Lung (tissue), 12 donors: ENCODE data around the gene PCMT1. TPM values are rescaled to one million over a fixed set of nuclear protein-coding genes. Genes with fewer than 3 reads are reported as not detected.

Source experiments
- ATAC-seq: fragments of 200-7000 bp; cut with Tn5 transposase; one replicate; pipeline ENCODE4 v1.9.1; 2020; ENCODE audit warnings: moderate number of reproducible peaks; ENCODE audit not compliant: insufficient read depth, low FRiP score
- DNase-seq, 3 donors: peaks; one replicate each; pipeline ENCODE4 v3.0.0-alpha.2; 2013 to 2017
- H3K27ac ChIP-seq, 2 donors: one replicate each; pipeline ENCODE4 v1.5.1; 2013; ENCODE audit warnings: mild to moderate bottlenecking in 2 of 2, moderate library complexity in 2 of 2, control low read depth in 1 of 2, inconsistent platforms in 1 of 2, low read depth in 1 of 2, low read length in 1 of 2
- H3K27me3 ChIP-seq, 3 donors: one replicate each; pipeline ENCODE4 v1.5.1; 2013; ENCODE audit warnings: low read length in 2 of 3; ENCODE audit not compliant: control insufficient read depth in 3 of 3, insufficient read depth in 3 of 3
- H3K36me3 ChIP-seq, 4 donors: one replicate each; pipeline ENCODE4 v1.5.1; 2013; ENCODE audit warnings: low read length in 4 of 4, mild to moderate bottlenecking in 1 of 4, moderate library complexity in 1 of 4; ENCODE audit not compliant: control insufficient read depth in 4 of 4, insufficient read depth in 4 of 4
- H3K4me1 ChIP-seq, 5 donors: one replicate each; pipeline ENCODE4 v1.5.1; 2013; ENCODE audit warnings: low read length in 5 of 5, mild to moderate bottlenecking in 2 of 5, moderate library complexity in 1 of 5; ENCODE audit not compliant: control insufficient read depth in 5 of 5, insufficient read depth in 5 of 5
- H3K4me3 ChIP-seq: one replicate; pipeline ENCODE4 v1.5.1; 2013; ENCODE audit warnings: mild to moderate bottlenecking, control low read depth, moderate library complexity
- H3K9ac ChIP-seq, 2 donors: one replicate each; pipeline ENCODE4 v1.5.1; 2013; ENCODE audit warnings: low read length in 2 of 2, control low read depth in 1 of 2; ENCODE audit not compliant: insufficient read depth in 1 of 2
- H3K9me3 ChIP-seq, 4 donors: one replicate each; pipeline ENCODE4 v1.5.1; 2013; ENCODE audit warnings: low read length in 3 of 4, mild to moderate bottlenecking in 1 of 4, moderate library complexity in 1 of 4; ENCODE audit not compliant: control insufficient read depth in 4 of 4, insufficient read depth in 3 of 4
- WGBS, 2 donors: extraction: QIAGEN DNeasy Blood & Tissue Kit; methylation state at CpG; one replicate each; pipeline ENCODE4 v1.1.7; 2013; 5-methylcytosine and 5-hydroxymethylcytosine counted together
- polyA plus RNA-seq, 2 donors: library from polyadenylated mRNA; stranded (reverse); fragments of 200-250 nt; gene quantifications; one replicate each; pipeline ENCODE4 v1.2.1, GENCODE V29; 2013
- total RNA-seq, 2 donors: library from RNA; depleted of rRNA in 1 of 2; stranded (reverse); fragments of >200 nt in 1 of 2; gene quantifications; one replicate each; pipeline ENCODE4 v1.2.1, GENCODE V29; 2014 to 2021
- TF ChIP-seq, protein P1 (sequence below): IDR thresholded peaks from 2 replicates; pipeline ENCODE4 v1.5.1; 2012; ENCODE audit warnings: mild to moderate bottlenecking; ENCODE audit errors: control extremely low read depth, extremely low read depth
- donor health status: control.
- donor health status: control.
- donor health status: Bipolar disorder and iron deficiency.
- donor health status: healthy.
- donor health status: DM: yes; HTN: yes; CAD: no.

PCMT1 gene
- total and polyA plus RNA-seq, 4 donors, result 32.6 to 91.2 (median 61.1) TPM

DNA sequence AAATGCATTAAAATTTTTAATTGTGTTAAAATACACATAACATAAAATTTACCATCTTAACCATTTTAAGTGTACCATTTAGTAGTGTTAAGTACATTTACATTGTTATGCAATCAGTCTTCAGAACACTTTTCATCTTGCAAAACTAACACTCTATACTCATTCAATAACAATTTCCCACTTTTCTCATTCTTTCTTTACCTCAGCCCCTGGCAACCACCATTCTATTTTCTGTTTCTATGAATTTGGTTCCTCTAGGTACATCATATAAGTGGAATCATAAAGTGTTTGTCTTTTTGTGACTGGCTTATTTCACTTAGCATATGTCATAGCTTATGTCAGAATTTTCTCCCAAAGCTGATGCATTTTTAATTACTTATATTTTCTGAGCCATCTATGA is 32.2 kb downstream of the PCMT1 start:
- H3K4me3 ChIP-seq, result no peak overlapping the region
- no peak overlapping the region for H3K27ac ChIP-seq
- ATAC-seq (peak; percentile 37), DNase-seq (peak in 1 of 3 donors; percentile 4)
- peaks cover 4 to 12% (median 9%) of the 10 kb centered on the region in 4 donors for H3K36me3 ChIP-seq
- H3K27me3 ChIP-seq, result no peaks in the 10 kb centered on the region
- no peaks in the 10 kb centered on the region for H3K4me1 ChIP-seq
- TF ChIP-seq, protein P1, sequence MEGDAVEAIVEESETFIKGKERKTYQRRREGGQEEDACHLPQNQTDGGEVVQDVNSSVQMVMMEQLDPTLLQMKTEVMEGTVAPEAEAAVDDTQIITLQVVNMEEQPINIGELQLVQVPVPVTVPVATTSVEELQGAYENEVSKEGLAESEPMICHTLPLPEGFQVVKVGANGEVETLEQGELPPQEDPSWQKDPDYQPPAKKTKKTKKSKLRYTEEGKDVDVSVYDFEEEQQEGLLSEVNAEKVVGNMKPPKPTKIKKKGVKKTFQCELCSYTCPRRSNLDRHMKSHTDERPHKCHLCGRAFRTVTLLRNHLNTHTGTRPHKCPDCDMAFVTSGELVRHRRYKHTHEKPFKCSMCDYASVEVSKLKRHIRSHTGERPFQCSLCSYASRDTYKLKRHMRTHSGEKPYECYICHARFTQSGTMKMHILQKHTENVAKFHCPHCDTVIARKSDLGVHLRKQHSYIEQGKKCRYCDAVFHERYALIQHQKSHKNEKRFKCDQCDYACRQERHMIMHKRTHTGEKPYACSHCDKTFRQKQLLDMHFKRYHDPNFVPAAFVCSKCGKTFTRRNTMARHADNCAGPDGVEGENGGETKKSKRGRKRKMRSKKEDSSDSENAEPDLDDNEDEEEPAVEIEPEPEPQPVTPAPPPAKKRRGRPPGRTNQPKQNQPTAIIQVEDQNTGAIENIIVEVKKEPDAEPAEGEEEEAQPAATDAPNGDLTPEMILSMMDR, result no peak
- H3K9ac ChIP-seq, result no peak overlapping the region
- H3K9me3 ChIP-seq, result no peaks in the 10 kb centered on the region

DNA sequence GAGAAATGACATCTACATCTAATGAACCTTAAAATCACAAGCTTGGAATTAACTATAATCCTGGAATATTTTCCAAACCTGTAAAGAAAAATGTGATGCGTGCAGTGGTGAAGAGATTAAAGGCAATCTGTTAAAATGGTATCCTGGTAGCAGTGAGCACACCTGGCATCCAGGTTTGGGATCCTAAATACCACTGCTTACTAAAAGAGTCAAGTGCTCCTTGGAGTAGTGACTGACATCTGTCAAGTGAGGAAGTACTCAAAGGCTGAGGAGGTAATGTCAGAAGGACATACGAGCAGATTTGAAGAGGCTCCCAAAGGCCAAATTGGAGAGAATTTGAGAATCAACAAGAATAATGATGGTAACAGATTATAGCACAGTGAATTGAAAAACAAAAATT is 32.8 kb downstream of the PCMT1 start:
- Histone ChIP-seq H3K27ac (no peak overlapping the region), H3K4me3 (no peak overlapping the region), H3K9ac (no peak overlapping the region), H3K36me3 (peaks cover 4 to 12% (median 9%) of the 10 kb centered on the region in 4 donors), H3K9me3 (no peaks in the 10 kb centered on the region), H3K27me3 (no peaks in the 10 kb centered on the region), H3K4me1 (no peaks in the 10 kb centered on the region)
- TF ChIP-seq, protein P1, result no peak
- WGBS, 2 donors, result 77 to 90% methylated on average over 2 of the region's 2 CpGs
- ATAC-seq, result no peak
- no peak for DNase-seq

- Histone ChIP-seq H3K27ac (no peak overlapping the region), H3K4me3 (no peak overlapping the region), H3K9ac (no peak overlapping the region), H3K27me3 (no peaks in the 10 kb centered on the region), H3K9me3 (no peaks in the 10 kb centered on the region), H3K4me1 (no peaks in the 10 kb centered on the region), H3K36me3 (peaks cover under 1 to 12% (median 8%) of the 10 kb centered on the region in 4 donors)
- no peak for ATAC-seq
- WGBS, 2 donors, result 93 to 94% methylated on average over 3 of the region's 3 CpGs
- DNase-seq, result no peak
- TF ChIP-seq, protein P1, result no peak
Measured at GRCh38 chr6:149783551-149783950, 34.0 kb downstream of the PCMT1 start.

DNA sequence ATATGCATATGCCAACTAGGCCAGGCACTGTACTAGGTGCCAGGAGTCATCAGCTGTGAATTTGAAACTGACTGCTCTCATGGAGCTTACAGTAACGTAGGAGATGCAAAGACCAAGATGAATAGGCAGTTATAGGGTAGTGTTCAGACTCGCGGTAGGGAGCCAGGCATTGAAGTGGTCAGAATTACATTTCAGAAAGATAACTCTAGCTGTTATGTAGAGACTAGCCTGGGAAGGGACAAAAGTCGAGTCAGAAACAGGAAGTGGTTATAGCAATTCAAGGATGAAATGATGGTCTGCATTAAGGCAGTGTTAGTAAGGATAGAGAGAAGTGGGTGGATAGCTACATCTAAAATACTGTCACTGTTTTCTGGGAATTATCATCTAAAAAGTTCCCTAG is 56.6 kb downstream of the PCMT1 start:
- WGBS, 2 donors, result 70 to 71% methylated on average over 4 of the region's 4 CpGs
- no peak overlapping the region for H3K4me3 ChIP-seq
- H3K36me3 ChIP-seq, result peaks cover 0 to 12% (median 12%) of the 10 kb centered on the region in 4 donors
- ATAC-seq (no peak), DNase-seq (no peak)
- TF ChIP-seq, protein P1, result no peak
- no peaks in the 10 kb centered on the region for H3K9me3 ChIP-seq
- H3K27me3 ChIP-seq, result no peaks in the 10 kb centered on the region
- no peaks in the 10 kb centered on the region for H3K4me1 ChIP-seq
- no peak overlapping the region for H3K27ac ChIP-seq
- H3K9ac ChIP-seq, result no peak overlapping the region
